SH-SY5Y (cell line): ENCODE data around the gene DNAI7.

Experiments used
- GATA2 ChIP-seq: IDR thresholded peaks from 2 replicates; pipeline ENCODE4 v1.6.1; 2011; ENCODE audit warnings: mild to moderate bottlenecking, low read depth, low read length
- GATA3 ChIP-seq: IDR thresholded peaks from 2 replicates; pipeline ENCODE4 v1.6.1; 2011; ENCODE audit warnings: low read depth, mild to moderate bottlenecking, low read length, moderate library complexity

Gene DNAI7

GRCh38 chr12:25131270-25131669 is 63.7 kb downstream of the DNAI7 start:
- TF ChIP-seq GATA2: no peak
- TF ChIP-seq GATA3: no peak

GRCh38 chr12:25130741-25131188 is 64.2 kb downstream of the DNAI7 start:
- TF ChIP-seq GATA2 (no peak), GATA3 (no peak)

- TF ChIP-seq GATA3 (no peak), GATA2 (no peak)
Measured at GRCh38 chr12:25126746-25127145, 68.2 kb downstream of the DNAI7 start.

- TF ChIP-seq GATA2 (no peak), GATA3 (no peak)
Measured at GRCh38 chr12:25126101-25126500, 68.9 kb downstream of the DNAI7 start.

- TF ChIP-seq GATA3 (no peak), GATA2 (no peak)
Measured at GRCh38 chr12:25124493-25124892, 70.5 kb downstream of the DNAI7 start.

GRCh38 chr12:25123126-25123525 is 71.8 kb downstream of the DNAI7 start:
- TF ChIP-seq GATA3: no peak
- TF ChIP-seq GATA2: no peak

- no peak for TF ChIP-seq GATA2
- no peak for TF ChIP-seq GATA3
Measured at GRCh38 chr12:25121916-25122315, 73.0 kb downstream of the DNAI7 start.

GRCh38 chr12:25121110-25121509 is 73.8 kb downstream of the DNAI7 start:
- TF ChIP-seq GATA3 (no peak), GATA2 (no peak)

GRCh38 chr12:25119020-25119419 is 75.9 kb downstream of the DNAI7 start:
- TF ChIP-seq GATA2 (no peak), GATA3 (no peak)

- no peak for TF ChIP-seq GATA2
- TF ChIP-seq GATA3: no peak
Measured at GRCh38 chr12:25115677-25116076, 79.3 kb downstream of the DNAI7 start.

- TF ChIP-seq GATA3: no peak
- TF ChIP-seq GATA2: no peak
Measured at GRCh38 chr12:25113651-25114050, 81.3 kb downstream of the DNAI7 start.

- no peak for TF ChIP-seq GATA2
- no peak for TF ChIP-seq GATA3
Measured at GRCh38 chr12:25110260-25110659, 84.7 kb downstream of the DNAI7 start.

- TF ChIP-seq GATA2 (no peak), GATA3 (no peak)
Measured at GRCh38 chr12:25107920-25108319, 87.0 kb downstream of the DNAI7 start.

- TF ChIP-seq GATA3 (no peak), GATA2 (no peak)
Measured at GRCh38 chr12:25106818-25107217, 88.1 kb downstream of the DNAI7 start.

- no peak for TF ChIP-seq GATA2
- no peak for TF ChIP-seq GATA3
Measured at GRCh38 chr12:25102402-25102801, 92.6 kb downstream of the DNAI7 start.

GRCh38 chr12:25101092-25101445 is 93.9 kb downstream of the DNAI7 start:
- TF ChIP-seq GATA2 (no peak), GATA3 (no peak)
